ENCODE measurements around the gene ABR.
"Not testable (repeated sequence)": the region's sequence is repeated elsewhere in the genome, so short reads cannot be mapped to it uniquely, and the experiment has no call there.

ABR gene

GRCh38 chr17:971861-972260, 207.9 kb downstream of the ABR start:
- H3K27me3 ChIP-seq (ENCODE audit: control insufficient read depth, insufficient read depth, low read length); H3K9ac ChIP-seq (ENCODE audit: low read length); H3K36me3 ChIP-seq (ENCODE audit: control insufficient read depth, insufficient read depth, low read length); H3K27ac ChIP-seq (ENCODE audit: low read depth, low read length); H3K9me3 ChIP-seq (ENCODE audit: control insufficient read depth, insufficient read depth, low read depth, low read length); H3K4me3 ChIP-seq (ENCODE audit: low read depth, low read length): not testable (repeated sequence)
- peaks cover 44% of the 10 kb centered on the region for H3K4me1 ChIP-seq (ENCODE audit: control insufficient read depth, insufficient read depth, low read length)

GRCh38 chr17:970364-970763, 209.4 kb downstream of the ABR start:
- Histone ChIP-seq H3K36me3 (ENCODE audit: control insufficient read depth, insufficient read depth, low read length) (peaks cover 5% of the 10 kb centered on the region), H3K4me1 (ENCODE audit: control insufficient read depth, insufficient read depth, low read length) (peaks cover 43% of the 10 kb centered on the region), H3K4me3 (ENCODE audit: low read depth, low read length) (0 out of 2 replicates have a peak overlapping the region, but pooled peaks have one; percentile 1), H3K9me3 (ENCODE audit: control insufficient read depth, insufficient read depth, low read depth, low read length) (0 out of 2 replicates have a peak, but pooled peaks cover 3% of the 10 kb centered on the region), H3K9ac (ENCODE audit: low read length) (no peak overlapping the region), H3K27me3 (ENCODE audit: control insufficient read depth, insufficient read depth, low read length) (no peaks in the 10 kb centered on the region), H3K27ac (ENCODE audit: low read depth, low read length) (no peak overlapping the region)

- 0 out of 2 replicates have a peak, but pooled peaks cover 3% of the 10 kb centered on the region for H3K9me3 ChIP-seq (ENCODE audit: control insufficient read depth, insufficient read depth, low read depth, low read length)
- H3K27ac ChIP-seq (ENCODE audit: low read depth, low read length) = no peak overlapping the region
- H3K27me3 ChIP-seq (ENCODE audit: control insufficient read depth, insufficient read depth, low read length) = no peaks in the 10 kb centered on the region
- peaks cover 5% of the 10 kb centered on the region for H3K36me3 ChIP-seq (ENCODE audit: control insufficient read depth, insufficient read depth, low read length)
- H3K9ac ChIP-seq (ENCODE audit: low read length) = no peak overlapping the region
- H3K4me3 ChIP-seq (ENCODE audit: low read depth, low read length) = peak overlapping the region; percentile 1; the same call in 1 of the 2 replicates
- H3K4me1 ChIP-seq (ENCODE audit: control insufficient read depth, insufficient read depth, low read length) = peaks cover 45% of the 10 kb centered on the region
These were observed 209.9 kb downstream of the ABR start for GRCh38 chr17:969811-970355.

- no peaks in the 10 kb centered on the region for H3K27me3 ChIP-seq (ENCODE audit: control insufficient read depth, insufficient read depth, low read length)
- 0 out of 2 replicates have a peak, but pooled peaks cover 3% of the 10 kb centered on the region for H3K9me3 ChIP-seq (ENCODE audit: control insufficient read depth, insufficient read depth, low read depth, low read length)
- H3K4me1 ChIP-seq (ENCODE audit: control insufficient read depth, insufficient read depth, low read length) = peaks cover 53% of the 10 kb centered on the region
- H3K9ac ChIP-seq (ENCODE audit: low read length) = no peak overlapping the region
- H3K27ac ChIP-seq (ENCODE audit: low read depth, low read length) = no peak overlapping the region
- H3K36me3 ChIP-seq (ENCODE audit: control insufficient read depth, insufficient read depth, low read length) = peaks cover 5% of the 10 kb centered on the region
- H3K4me3 ChIP-seq (ENCODE audit: low read depth, low read length) = no peak overlapping the region
These were observed 210.7 kb downstream of the ABR start for GRCh38 chr17:968812-969730.

- Histone ChIP-seq H3K9me3 (ENCODE audit: control insufficient read depth, insufficient read depth, low read depth, low read length) (0 out of 2 replicates have a peak, but pooled peaks cover 3% of the 10 kb centered on the region), H3K4me3 (ENCODE audit: low read depth, low read length) (no peak overlapping the region), H3K9ac (ENCODE audit: low read length) (no peak overlapping the region), H3K36me3 (ENCODE audit: control insufficient read depth, insufficient read depth, low read length) (peaks cover 5% of the 10 kb centered on the region), H3K27me3 (ENCODE audit: control insufficient read depth, insufficient read depth, low read length) (no peaks in the 10 kb centered on the region), H3K4me1 (ENCODE audit: control insufficient read depth, insufficient read depth, low read length) (peaks cover 60% of the 10 kb centered on the region), H3K27ac (ENCODE audit: low read depth, low read length) (no peak overlapping the region)
These were observed 212.7 kb downstream of the ABR start for GRCh38 chr17:967122-967521.

GRCh38 chr17:965311-965989, 214.3 kb downstream of the ABR start:
- Histone ChIP-seq H3K4me1 (ENCODE audit: control insufficient read depth, insufficient read depth, low read length) (peaks cover 53% of the 10 kb centered on the region), H3K9me3 (ENCODE audit: control insufficient read depth, insufficient read depth, low read depth, low read length) (0 out of 2 replicates have a peak, but pooled peaks cover 3% of the 10 kb centered on the region), H3K36me3 (ENCODE audit: control insufficient read depth, insufficient read depth, low read length) (peaks cover 5% of the 10 kb centered on the region), H3K9ac (ENCODE audit: low read length) (peak overlapping the region; percentile 61), H3K4me3 (ENCODE audit: low read depth, low read length) (no peak overlapping the region), H3K27ac (ENCODE audit: low read depth, low read length) (peak overlapping the region; percentile 64; the same call in 1 of the 2 replicates), H3K27me3 (ENCODE audit: control insufficient read depth, insufficient read depth, low read length) (no peaks in the 10 kb centered on the region)

GRCh38 chr17:964876-965275, 214.9 kb downstream of the ABR start:
- peaks cover 5% of the 10 kb centered on the region for H3K36me3 ChIP-seq (ENCODE audit: control insufficient read depth, insufficient read depth, low read length)
- H3K4me3 ChIP-seq (ENCODE audit: low read depth, low read length) = no peak overlapping the region
- peak overlapping the region; percentile 61 for H3K9ac ChIP-seq (ENCODE audit: low read length)
- H3K27me3 ChIP-seq (ENCODE audit: control insufficient read depth, insufficient read depth, low read length) = no peaks in the 10 kb centered on the region
- peak overlapping the region; percentile 64; the same call in 1 of the 2 replicates for H3K27ac ChIP-seq (ENCODE audit: low read depth, low read length)
- H3K4me1 ChIP-seq (ENCODE audit: control insufficient read depth, insufficient read depth, low read length) = peaks cover 47% of the 10 kb centered on the region
- H3K9me3 ChIP-seq (ENCODE audit: control insufficient read depth, insufficient read depth, low read depth, low read length) = 0 out of 2 replicates have a peak, but pooled peaks cover 3% of the 10 kb centered on the region

- Histone ChIP-seq H3K9me3 (ENCODE audit: control insufficient read depth, insufficient read depth, low read depth, low read length) (no peaks in the 10 kb centered on the region), H3K4me1 (ENCODE audit: control insufficient read depth, insufficient read depth, low read length) (peaks cover 40% of the 10 kb centered on the region), H3K27me3 (ENCODE audit: control insufficient read depth, insufficient read depth, low read length) (no peaks in the 10 kb centered on the region), H3K4me3 (ENCODE audit: low read depth, low read length) (0 out of 2 replicates have a peak overlapping the region, but pooled peaks have one; percentile 15), H3K9ac (ENCODE audit: low read length) (peak overlapping the region; percentile 41), H3K27ac (ENCODE audit: low read depth, low read length) (peak overlapping the region; percentile 7; the same call in 1 of the 2 replicates), H3K36me3 (ENCODE audit: control insufficient read depth, insufficient read depth, low read length) (0 out of 2 replicates have a peak, but pooled peaks cover 8% of the 10 kb centered on the region)
These were observed 217.1 kb downstream of the ABR start for GRCh38 chr17:962670-963069.

GRCh38 chr17:962166-962565, 217.6 kb downstream of the ABR start:
- H3K4me3 ChIP-seq (ENCODE audit: low read depth, low read length) = no peak overlapping the region
- H3K4me1 ChIP-seq (ENCODE audit: control insufficient read depth, insufficient read depth, low read length) = peaks cover 38% of the 10 kb centered on the region
- no peaks in the 10 kb centered on the region for H3K9me3 ChIP-seq (ENCODE audit: control insufficient read depth, insufficient read depth, low read depth, low read length)
- H3K27ac ChIP-seq (ENCODE audit: low read depth, low read length) = no peak overlapping the region
- H3K9ac ChIP-seq (ENCODE audit: low read length) = no peak overlapping the region
- H3K27me3 ChIP-seq (ENCODE audit: control insufficient read depth, insufficient read depth, low read length) = no peaks in the 10 kb centered on the region
- H3K36me3 ChIP-seq (ENCODE audit: control insufficient read depth, insufficient read depth, low read length) = 0 out of 2 replicates have a peak, but pooled peaks cover 9% of the 10 kb centered on the region

GRCh38 chr17:958712-959451, 220.9 kb downstream of the ABR start:
- Histone ChIP-seq H3K27ac (ENCODE audit: low read depth, low read length) (no peak overlapping the region), H3K36me3 (ENCODE audit: control insufficient read depth, insufficient read depth, low read length) (0 out of 2 replicates have a peak, but pooled peaks cover 9% of the 10 kb centered on the region), H3K4me1 (ENCODE audit: control insufficient read depth, insufficient read depth, low read length) (peaks cover 22% of the 10 kb centered on the region)

More at GRCh38 chr17:958712-959451, 220.9 kb downstream of the ABR start:
- Histone ChIP-seq H3K27me3 (ENCODE audit: control insufficient read depth, insufficient read depth, low read length) (no peaks in the 10 kb centered on the region), H3K4me3 (ENCODE audit: low read depth, low read length) (no peak overlapping the region), H3K9me3 (ENCODE audit: control insufficient read depth, insufficient read depth, low read depth, low read length) (no peaks in the 10 kb centered on the region), H3K9ac (ENCODE audit: low read length) (no peak overlapping the region)
